ENCODE results near the gene SERGEF.

The SERGEF gene

DNA sequence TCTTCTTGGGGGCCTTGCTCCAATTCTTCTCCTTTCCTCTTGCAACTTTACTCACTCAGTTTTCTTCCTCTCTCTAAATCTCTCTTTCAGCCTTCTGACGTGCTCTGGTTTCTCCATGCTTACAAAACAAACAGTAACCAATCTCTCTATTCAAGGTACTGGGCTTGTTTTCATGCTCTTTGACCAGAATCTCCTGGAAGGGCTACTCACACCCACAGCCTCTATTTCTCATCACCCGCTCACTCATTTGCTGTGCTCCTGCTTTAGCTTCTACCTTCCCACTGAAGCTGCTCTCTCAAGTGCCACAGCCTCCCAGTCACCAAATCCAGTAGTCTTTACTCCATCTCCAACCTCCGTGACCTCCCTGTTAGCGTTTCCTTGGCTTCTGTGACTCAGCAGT, 60.4 kb downstream of the SERGEF start:
- H3K4me3 ChIP-seq (ENCODE audit: low read depth, low read length): no peak overlapping the region
- CTCF ChIA-PET: interaction anchor here (1.0 kb wide), 1 partner anchor 28 kb away, joined by 3 read pairs; no protein-coding TSS in a partner anchor
- POLR2A ChIA-PET: no interaction called here
- TF ChIP-seq, protein P1, sequence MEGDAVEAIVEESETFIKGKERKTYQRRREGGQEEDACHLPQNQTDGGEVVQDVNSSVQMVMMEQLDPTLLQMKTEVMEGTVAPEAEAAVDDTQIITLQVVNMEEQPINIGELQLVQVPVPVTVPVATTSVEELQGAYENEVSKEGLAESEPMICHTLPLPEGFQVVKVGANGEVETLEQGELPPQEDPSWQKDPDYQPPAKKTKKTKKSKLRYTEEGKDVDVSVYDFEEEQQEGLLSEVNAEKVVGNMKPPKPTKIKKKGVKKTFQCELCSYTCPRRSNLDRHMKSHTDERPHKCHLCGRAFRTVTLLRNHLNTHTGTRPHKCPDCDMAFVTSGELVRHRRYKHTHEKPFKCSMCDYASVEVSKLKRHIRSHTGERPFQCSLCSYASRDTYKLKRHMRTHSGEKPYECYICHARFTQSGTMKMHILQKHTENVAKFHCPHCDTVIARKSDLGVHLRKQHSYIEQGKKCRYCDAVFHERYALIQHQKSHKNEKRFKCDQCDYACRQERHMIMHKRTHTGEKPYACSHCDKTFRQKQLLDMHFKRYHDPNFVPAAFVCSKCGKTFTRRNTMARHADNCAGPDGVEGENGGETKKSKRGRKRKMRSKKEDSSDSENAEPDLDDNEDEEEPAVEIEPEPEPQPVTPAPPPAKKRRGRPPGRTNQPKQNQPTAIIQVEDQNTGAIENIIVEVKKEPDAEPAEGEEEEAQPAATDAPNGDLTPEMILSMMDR (IDR thresholded peaks at IDR 0.05; ENCODE audit: insufficient read depth, low read length, missing control alignments): no peak
- DNase-seq (ENCODE audit: low read depth, low spot score): no peak

DNA sequence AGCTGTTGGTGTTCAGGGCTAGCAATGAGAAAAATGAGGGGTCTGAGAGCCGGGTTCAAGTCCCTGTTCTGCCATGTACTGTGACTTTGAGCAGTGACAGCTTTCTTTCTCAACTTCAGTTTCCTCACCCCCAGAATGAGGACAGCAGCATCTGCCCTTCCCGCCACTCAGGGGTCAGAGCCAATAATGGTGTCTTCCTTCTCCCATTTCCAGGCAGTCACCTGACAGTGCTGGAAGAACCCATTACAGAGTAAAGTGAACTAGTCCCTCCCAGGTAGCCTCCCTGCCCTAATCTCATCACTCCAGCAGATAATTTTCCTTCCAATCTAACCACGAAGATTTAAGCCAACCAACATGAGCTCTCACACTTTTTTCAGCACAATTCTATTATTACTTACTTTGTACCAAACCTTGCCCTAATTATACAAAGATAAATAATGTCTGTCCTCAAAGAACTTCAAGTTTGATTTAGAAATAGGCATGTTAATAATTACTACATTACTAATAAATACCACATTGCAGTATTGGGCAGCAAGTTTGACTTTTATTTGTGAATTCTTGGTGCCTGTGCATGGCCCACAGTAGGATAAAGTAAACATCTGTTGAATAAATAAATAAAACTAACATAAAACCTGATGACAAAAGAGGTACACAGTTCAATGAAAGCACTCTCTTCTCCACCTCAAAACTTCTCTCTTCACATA, 61.0 kb downstream of the SERGEF start:
- DNase-seq (ENCODE audit: low read depth, low spot score): no peak
- no peak overlapping the region for H3K4me3 ChIP-seq (ENCODE audit: low read depth, low read length)
- TF ChIP-seq, protein P1 (IDR thresholded peaks at IDR 0.05; ENCODE audit: insufficient read depth, low read length, missing control alignments): no peak
- ChIA-PET CTCF (interaction anchor here (1.0 to 1.2 kb wide), 3 partner anchors 21 to 29 kb away, joined by 3 to 4 read pairs (median 3); no protein-coding TSS in a partner anchor), POLR2A (no interaction called here)

DNA sequence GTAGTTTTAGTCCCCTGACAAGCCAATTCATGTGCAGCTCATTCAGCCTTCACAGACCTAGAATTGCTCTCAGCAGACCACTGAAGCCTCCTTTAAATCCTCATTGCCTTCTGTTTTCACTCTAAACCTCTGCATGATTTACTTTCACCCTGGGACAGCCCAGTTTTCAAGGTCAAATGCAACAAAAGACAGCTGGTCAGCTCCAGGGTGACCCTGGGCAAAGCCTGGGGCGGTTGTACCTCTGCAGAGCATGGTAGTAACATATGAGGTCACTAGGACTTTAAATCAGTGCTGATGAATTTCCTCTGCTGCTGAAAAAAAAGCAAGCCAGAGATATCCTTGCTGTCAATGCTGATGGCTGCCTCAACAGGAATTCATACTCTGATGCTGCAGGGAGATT, 62.2 kb downstream of the SERGEF start:
- ChIA-PET POLR2A (interaction anchor here (0.6 kb wide), 1 partner anchor 23 kb away, joined by 3 read pairs; no protein-coding TSS in a partner anchor), CTCF (interaction anchor here (1.2 to 1.4 kb wide), 2 partner anchors 22 to 220 kb away, joined by 3 to 4 read pairs; no protein-coding TSS in a partner anchor)
- TF ChIP-seq, protein P1 (IDR thresholded peaks at IDR 0.05; ENCODE audit: insufficient read depth, low read length, missing control alignments): no peak
- H3K4me3 ChIP-seq (ENCODE audit: low read depth, low read length): no peak overlapping the region
- no peak for DNase-seq (ENCODE audit: low read depth, low spot score)

DNA sequence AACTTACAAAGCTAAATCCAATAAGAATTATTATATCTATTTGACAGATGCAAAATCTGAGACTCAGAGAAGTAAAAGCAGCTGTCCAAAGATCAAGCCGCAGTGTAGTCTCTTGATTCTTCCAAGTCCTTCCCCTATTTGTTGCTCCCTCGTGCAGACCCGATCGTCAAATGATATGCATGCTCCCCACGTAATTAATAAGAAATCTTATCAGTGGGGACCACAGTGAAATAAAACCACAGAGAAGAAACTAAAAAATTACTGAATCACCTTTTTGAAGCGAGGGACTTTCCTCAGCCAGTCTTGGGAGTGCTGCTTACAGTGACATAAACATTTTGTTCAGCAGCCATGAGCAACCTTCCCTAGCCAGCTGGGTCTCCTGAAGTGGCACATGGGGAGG, 64.6 kb downstream of the SERGEF start:
- no peak for DNase-seq (ENCODE audit: low read depth, low spot score)
- POLR2A ChIA-PET: no interaction called here
- TF ChIP-seq, protein P1 (IDR thresholded peaks at IDR 0.05; ENCODE audit: insufficient read depth, low read length, missing control alignments): no peak
- no peak overlapping the region for H3K4me3 ChIP-seq (ENCODE audit: low read depth, low read length)
- CTCF ChIA-PET: no interaction called here

DNA sequence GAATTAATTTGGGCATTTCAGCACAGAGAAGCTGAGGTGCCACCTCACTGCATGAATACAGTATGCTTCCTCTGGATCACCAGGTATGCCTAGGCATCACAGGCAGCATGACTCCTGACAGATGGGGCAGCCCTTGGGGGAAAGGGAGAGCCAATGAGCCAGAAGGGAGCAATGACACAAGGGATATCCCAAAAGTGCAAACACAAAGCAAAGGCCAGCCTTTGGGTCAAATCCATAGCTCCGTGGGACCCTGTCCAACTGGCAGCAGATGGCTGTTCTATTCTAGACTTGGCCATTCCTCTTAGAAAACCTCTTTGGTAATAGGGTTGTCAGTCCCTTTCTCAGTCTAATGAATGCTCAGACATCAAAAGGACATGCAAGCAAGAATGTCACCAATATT, 73.3 kb downstream of the SERGEF start:
- TF ChIP-seq, protein P1 (IDR thresholded peaks at IDR 0.05; ENCODE audit: insufficient read depth, low read length, missing control alignments): no peak
- DNase-seq (ENCODE audit: low read depth, low spot score): no peak
- H3K4me3 ChIP-seq (ENCODE audit: low read depth, low read length): no peak overlapping the region
- CTCF ChIA-PET: interaction anchor here (1.5 kb wide), 1 partner anchor 33 kb away, joined by 3 read pairs; no protein-coding TSS in a partner anchor
- POLR2A ChIA-PET: no interaction called here

DNA sequence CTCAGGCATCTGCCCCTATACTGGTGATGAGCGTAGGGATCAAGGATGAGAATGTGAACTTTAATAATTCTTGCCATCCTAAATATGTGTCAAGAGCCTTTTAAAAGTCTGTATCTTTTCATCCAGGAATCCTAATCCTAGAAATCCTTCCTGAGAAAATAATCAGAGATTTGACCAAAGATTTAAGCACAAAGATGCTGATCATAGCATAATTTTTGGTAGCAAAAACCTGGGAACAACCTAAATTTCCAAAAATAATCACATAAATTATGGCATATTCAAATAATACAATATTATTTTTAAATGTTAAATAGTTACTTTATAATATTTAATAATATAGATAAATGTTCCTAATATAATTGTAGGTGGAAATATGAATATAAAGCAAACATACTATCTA, 76.1 kb downstream of the SERGEF start:
- ChIA-PET POLR2A (no interaction called here), CTCF (no interaction called here)
- DNase-seq (ENCODE audit: low read depth, low spot score): no peak
- H3K4me3 ChIP-seq (ENCODE audit: low read depth, low read length): no peak overlapping the region
- TF ChIP-seq, protein P1 (IDR thresholded peaks at IDR 0.05; ENCODE audit: insufficient read depth, low read length, missing control alignments): no peak

Data from AG04449 (cell line).